Keratinocyte (primary cell): ENCODE results near the gene GPR171. TPM values are rescaled to one million over a fixed set of nuclear protein-coding genes. Genes with fewer than 3 reads are reported as not detected.
"Not testable (repeated sequence)": the region's sequence is repeated elsewhere in the genome, so short reads cannot be mapped to it uniquely, and the experiment has no call there.

ENCODE experiments used
- DNase-seq: peaks from one replicate; pipeline ENCODE4 v3.0.0-alpha.2; 2011; ENCODE audit warnings: low read depth, missing footprints, low spot score
- FAIRE-seq: peaks from 2 replicates; lab custom pipeline; 2011; peaks lifted over from hg19 to GRCh38; lab: Jason Lieb, UNC
- H2AFZ ChIP-seq: 2 replicates; pipeline ENCODE4 v1.6.0; 2012; ENCODE audit warnings: low read length, control low read depth, inconsistent platforms; ENCODE audit not compliant: control insufficient read depth
- H3K27ac ChIP-seq: 2 replicates; pipeline ENCODE4 v1.5.1; 2011; ENCODE audit warnings: low read length; ENCODE audit not compliant: control insufficient read depth, insufficient read depth
- H3K27me3 ChIP-seq: 3 replicates; pipeline ENCODE4 v1.6.0; 2011; ENCODE audit warnings: low read length; ENCODE audit not compliant: control insufficient read depth, insufficient read depth; ENCODE audit errors: extremely low read depth
- H3K36me3 ChIP-seq, 2 experiments: 2 replicates in 1 of 2; 3 replicates in 1 of 2; pipeline ENCODE4 v1.5.1; 2011; ENCODE audit warnings: low read length in 2 of 2, mild to moderate bottlenecking in 1 of 2; ENCODE audit not compliant: control insufficient read depth in 2 of 2, insufficient read depth in 2 of 2; ENCODE audit errors: extremely low read depth in 1 of 2
- H3K4me1 ChIP-seq: 3 replicates; pipeline ENCODE4 v1.5.1; 2011; ENCODE audit warnings: low read length; ENCODE audit not compliant: control insufficient read depth, insufficient read depth; ENCODE audit errors: extremely low read depth
- H3K4me2 ChIP-seq: 3 replicates; pipeline ENCODE4 v1.6.0; 2011; ENCODE audit warnings: low read depth, low read length; ENCODE audit not compliant: control insufficient read depth, insufficient read depth; ENCODE audit errors: extremely low read depth
- H3K4me3 ChIP-seq, 3 experiments: fragments of 200-600 bp in 1 of 3; sonication (generic) in 1 of 3; 2 replicates in 2 of 3; 3 replicates in 1 of 3; pipeline ENCODE4 v1.5.1; 2011 to 2016; ENCODE audit warnings: low read length in 3 of 3, mild to moderate bottlenecking in 3 of 3, control low read depth in 2 of 3, inconsistent platforms in 1 of 3, low read depth in 1 of 3, mixed read lengths in 1 of 3, mixed run types in 1 of 3, moderate library complexity in 1 of 3; ENCODE audit not compliant: control insufficient read depth in 2 of 3, insufficient read depth in 2 of 3; ENCODE audit errors: extremely low read depth in 1 of 3
- H3K79me2 ChIP-seq: 2 replicates; pipeline ENCODE4 v1.6.0; 2012; ENCODE audit warnings: low read length; ENCODE audit not compliant: control insufficient read depth, insufficient read depth
- H3K9ac ChIP-seq: 3 replicates; pipeline ENCODE4 v1.6.0; 2011; ENCODE audit warnings: low read length; ENCODE audit not compliant: control insufficient read depth, insufficient read depth; ENCODE audit errors: extremely low read depth
- H3K9me1 ChIP-seq: 3 replicates; pipeline ENCODE4 v1.6.0; 2011; ENCODE audit warnings: low read length; ENCODE audit not compliant: control insufficient read depth, insufficient read depth; ENCODE audit errors: extremely low read depth
- H3K9me3 ChIP-seq: 2 replicates; pipeline ENCODE4 v1.5.1; 2012; ENCODE audit warnings: low read depth, low read length; ENCODE audit not compliant: control insufficient read depth
- H4K20me1 ChIP-seq: 3 replicates; pipeline ENCODE4 v1.6.0; 2011; ENCODE audit warnings: low read length; ENCODE audit not compliant: control insufficient read depth, insufficient read depth; ENCODE audit errors: extremely low read depth
- CTCF ChIP-seq, 3 experiments: IDR thresholded peaks in 1 of 3; conservative IDR thresholded peaks in 1 of 3; optimal IDR thresholded peaks in 1 of 3; 2 replicates in 2 of 3; 3 replicates in 1 of 3; pipeline versions ENCODE3 to v1.5.1; 2011; ENCODE audit warnings: low read length in 3 of 3, mild to moderate bottlenecking in 3 of 3, moderate library complexity in 2 of 3, control low read depth in 1 of 3, inconsistent platforms in 1 of 3; ENCODE audit not compliant: insufficient read depth in 2 of 3; ENCODE audit errors: extremely low read depth in 1 of 3
- EZH2 ChIP-seq: IDR thresholded peaks from one replicate; pipeline ENCODE4 v1.6.1; 2012; ENCODE audit warnings: inconsistent platforms, mild to moderate bottlenecking, low read length, moderate library complexity
- dilution Hi-C: fragments of 300-500 bp; cut with MboI; formaldehyde crosslinking; loops from one replicate; pipeline ENCODE4 v1.7.0; 2020; ENCODE audit warnings: low sequenced_read_pairs; ENCODE audit not compliant: extremely low pct_ligation_motif_present
- polyA minus RNA-seq, 3 experiments: library from RNA; depleted of rRNA, polyadenylated mRNA; stranded (reverse); fragments of >200 nt; gene quantifications; 1 replicate in 1 of 3; 2 replicates in 1 of 3; 3 replicates in 1 of 3; pipeline ENCODE4 v1.2.3, GENCODE V29; 2011
- polyA plus RNA-seq, 5 experiments: library from polyadenylated mRNA; depleted of rRNA in 3 of 5; stranded (reverse) in 3 of 5; stranded (forward) in 1 of 5; unstranded in 1 of 5; fragments of >200 nt; gene quantifications; 1 replicate in 1 of 5; 2 replicates in 3 of 5; 3 replicates in 1 of 5; pipeline versions ENCODE4 v1.2.1 to v1.2.3, GENCODE V29; 2011 to 2012; ENCODE audit warnings: missing spikeins in 2 of 5, low read depth in 1 of 5, low replicate concordance in 1 of 5

The GPR171 gene
- not detected in 3 replicates for polyA plus RNA-seq
- polyA plus RNA-seq (2011; ENCODE audit: low read depth), result not detected
- polyA plus RNA-seq (2011; cell fraction: cytosol; rRNA removed), result not detected in 2 replicates
- polyA plus RNA-seq (2011; cell fraction: nucleus; rRNA removed), result not detected in 2 replicates
- polyA plus RNA-seq (2012; ENCODE audit: low replicate concordance), result not detected in 2 replicates
- polyA minus RNA-seq, result not detected in 3 replicates
- polyA minus RNA-seq (2011; cell fraction: cytosol; rRNA and poly(A)+ RNA removed), result not detected
- not detected in 2 replicates for polyA minus RNA-seq (2011; cell fraction: nucleus; rRNA and poly(A)+ RNA removed)

- no peak within 1 kb of the TSS for H2AFZ ChIP-seq
- no peaks in the 10 kb centered on the region for H3K79me2 ChIP-seq
- H4K20me1 ChIP-seq, result no peaks in the 10 kb centered on the region
- DNase-seq (no peak), FAIRE-seq (no peak)
- H3K4me1 ChIP-seq, result no peaks in the 10 kb centered on the region
- TF ChIP-seq CTCF (optimal IDR thresholded peaks at IDR 0.05 in 1 of 3, IDR thresholded peaks at IDR 0.05 in 1 of 3, conservative IDR thresholded peaks at IDR 0.05 in 1 of 3; ENCODE audit: extremely low read depth in 1 of 3, insufficient read depth in 2 of 3, low read length in 3 of 3) (no peak), EZH2 (no peak)
- no peaks in the 10 kb centered on the region for H3K36me3 ChIP-seq
- no peaks in the 10 kb centered on the region for H3K27me3 ChIP-seq
- dilution Hi-C loops, result no loop called here
- H3K4me3 ChIP-seq, result no peak within 1 kb of the TSS
- H3K4me2 ChIP-seq, result no peak within 1 kb of the TSS
- no peaks in the 10 kb centered on the region for H3K9me3 ChIP-seq
- no peak within 1 kb of the TSS for H3K27ac ChIP-seq
- H3K9me1 ChIP-seq, result no peaks in the 10 kb centered on the region
- no peak within 1 kb of the TSS for H3K9ac ChIP-seq
Measured at GRCh38 chr3:151203051-151203420, at the start of gene GPR171. Gene GPR171 (minus strand): TSS chr3:151203216. CDS start chr3:151199386, 3,830 bp downstream.

GRCh38 chr3:151248772-151249337 is 45.8 kb upstream of the GPR171 start:
- Histone ChIP-seq H3K27me3 (no peaks in the 10 kb centered on the region), H3K4me1 (no peaks in the 10 kb centered on the region), H3K79me2 (no peaks in the 10 kb centered on the region), H3K4me3 (no peak overlapping the region), H2AFZ (no peak overlapping the region), H3K9me3 (no peaks in the 10 kb centered on the region), H3K9me1 (no peaks in the 10 kb centered on the region), H3K9ac (no peak overlapping the region), H3K4me2 (no peak overlapping the region), H3K27ac (no peak overlapping the region), H4K20me1 (no peaks in the 10 kb centered on the region), H3K36me3 (no peaks in the 10 kb centered on the region)
- dilution Hi-C loops, result no loop called here
- TF ChIP-seq CTCF (optimal IDR thresholded peaks at IDR 0.05 in 1 of 3, IDR thresholded peaks at IDR 0.05 in 1 of 3, conservative IDR thresholded peaks at IDR 0.05 in 1 of 3; ENCODE audit: extremely low read depth in 1 of 3, insufficient read depth in 2 of 3, low read length in 3 of 3) (no peak), EZH2 (no peak)
- FAIRE-seq (no peak), DNase-seq (no peak)

DNA sequence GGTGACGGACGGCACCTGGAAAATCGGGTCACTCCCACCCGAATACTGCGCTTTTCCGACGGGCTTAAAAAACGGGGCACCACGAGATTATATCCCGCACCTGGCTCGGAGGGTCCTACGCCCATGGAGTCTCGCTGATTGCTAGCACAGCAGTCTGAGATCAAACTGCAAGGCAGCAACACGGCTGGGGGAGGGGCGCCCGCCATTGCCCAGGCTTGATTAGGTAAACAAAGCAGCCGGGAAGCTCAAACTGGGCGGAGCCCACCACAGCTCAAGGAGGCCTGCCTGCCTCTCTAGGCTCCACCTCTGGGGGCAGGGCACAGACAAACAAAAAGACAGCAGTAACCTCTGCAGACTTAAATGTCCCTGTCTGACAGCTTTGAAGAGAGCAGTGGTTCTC is 39.0 kb upstream of the GPR171 start:
- dilution Hi-C loops, result not testable (repeated sequence)

More for the DNA sequence above, 39.0 kb upstream of the GPR171 start:
- FAIRE-seq, H3K27ac ChIP-seq, H4K20me1 ChIP-seq, DNase-seq, H3K27me3 ChIP-seq, H3K4me2 ChIP-seq, H3K9me3 ChIP-seq, H3K9ac ChIP-seq, H3K4me3 ChIP-seq, H3K79me2 ChIP-seq, H3K36me3 ChIP-seq, H3K4me1 ChIP-seq, H3K9me1 ChIP-seq, H2AFZ ChIP-seq: not testable (repeated sequence)
